ENCODE measurements around the gene AGAP1.

AGAP1 gene

GRCh38 chr2:235543851-235544688, 50.2 kb downstream of the AGAP1 start:
- in situ Hi-C loops (cut with HindIII; ENCODE audit: low pct_ligation_motif_present, low sequenced_read_pairs): no loop called here
- H3K27ac ChIP-seq: no peak overlapping the region
- no peak overlapping the region for H3K4me3 ChIP-seq (ENCODE audit: low read depth, low read length)
- H3K27me3 ChIP-seq (replicated peaks): no peaks in the 10 kb centered on the region
- no peaks in the 10 kb centered on the region for H3K36me3 ChIP-seq (replicated peaks)
- DNase-seq: no peak
- no peak for TF ChIP-seq CTCF (IDR thresholded peaks at IDR 0.05; ENCODE audit: low read depth, low read length, missing control alignments)

GRCh38 chr2:235544689-235544969, 50.8 kb downstream of the AGAP1 start:
- Histone ChIP-seq H3K27me3 (replicated peaks) (no peaks in the 10 kb centered on the region), H3K36me3 (replicated peaks) (no peaks in the 10 kb centered on the region), H3K27ac (no peak overlapping the region), H3K4me3 (ENCODE audit: low read depth, low read length) (no peak overlapping the region)
- in situ Hi-C loops (cut with HindIII; ENCODE audit: low pct_ligation_motif_present, low sequenced_read_pairs): no loop called here
- no peak for TF ChIP-seq CTCF (IDR thresholded peaks at IDR 0.05; ENCODE audit: low read depth, low read length, missing control alignments)
- DNase-seq: no peak

- no peak for DNase-seq
- no peak for TF ChIP-seq CTCF (IDR thresholded peaks at IDR 0.05; ENCODE audit: low read depth, low read length, missing control alignments)
- no peaks in the 10 kb centered on the region for H3K36me3 ChIP-seq (replicated peaks)
- no peak overlapping the region for H3K27ac ChIP-seq
- H3K27me3 ChIP-seq (replicated peaks): no peaks in the 10 kb centered on the region
- no peak overlapping the region for H3K4me3 ChIP-seq (ENCODE audit: low read depth, low read length)
- in situ Hi-C loops (cut with HindIII; ENCODE audit: low pct_ligation_motif_present, low sequenced_read_pairs): no loop called here
Measured at GRCh38 chr2:235545339-235546150, 51.7 kb downstream of the AGAP1 start.

- in situ Hi-C loops (cut with HindIII; ENCODE audit: low pct_ligation_motif_present, low sequenced_read_pairs): no loop called here
- DNase-seq: no peak
Measured at GRCh38 chr2:235546151-235546435, 52.2 kb downstream of the AGAP1 start.

GRCh38 chr2:235546436-235546835, 52.6 kb downstream of the AGAP1 start:
- DNase-seq: no peak
- H3K36me3 ChIP-seq (replicated peaks): no peaks in the 10 kb centered on the region
- no peak overlapping the region for H3K27ac ChIP-seq
- no peak overlapping the region for H3K4me3 ChIP-seq (ENCODE audit: low read depth, low read length)
- in situ Hi-C loops (cut with HindIII; ENCODE audit: low pct_ligation_motif_present, low sequenced_read_pairs): no loop called here
- no peaks in the 10 kb centered on the region for H3K27me3 ChIP-seq (replicated peaks)
- TF ChIP-seq CTCF (IDR thresholded peaks at IDR 0.05; ENCODE audit: low read depth, low read length, missing control alignments): no peak

More at GRCh38 chr2:235546151-235546435, 52.2 kb downstream of the AGAP1 start:
- no peaks in the 10 kb centered on the region for H3K36me3 ChIP-seq (replicated peaks)
- no peak overlapping the region for H3K4me3 ChIP-seq (ENCODE audit: low read depth, low read length)
- H3K27me3 ChIP-seq (replicated peaks): no peaks in the 10 kb centered on the region
- TF ChIP-seq CTCF (IDR thresholded peaks at IDR 0.05; ENCODE audit: low read depth, low read length, missing control alignments): no peak
- no peak overlapping the region for H3K27ac ChIP-seq

All from brain microvascular endothelial cell (primary cell).